NCI-H1694 treated with DMSO at 0.1 percent for 48 hours (cell line): ENCODE results near the gene RIN2.
"Not testable (repeated sequence)": the region's sequence is repeated elsewhere in the genome, so short reads cannot be mapped to it uniquely, and the experiment has no call there.

Source experiments
- DNase-seq: peaks from one replicate; lab custom pipeline; 2025; lab: John Stamatoyannopoulos, UW

The RIN2 gene

DNA sequence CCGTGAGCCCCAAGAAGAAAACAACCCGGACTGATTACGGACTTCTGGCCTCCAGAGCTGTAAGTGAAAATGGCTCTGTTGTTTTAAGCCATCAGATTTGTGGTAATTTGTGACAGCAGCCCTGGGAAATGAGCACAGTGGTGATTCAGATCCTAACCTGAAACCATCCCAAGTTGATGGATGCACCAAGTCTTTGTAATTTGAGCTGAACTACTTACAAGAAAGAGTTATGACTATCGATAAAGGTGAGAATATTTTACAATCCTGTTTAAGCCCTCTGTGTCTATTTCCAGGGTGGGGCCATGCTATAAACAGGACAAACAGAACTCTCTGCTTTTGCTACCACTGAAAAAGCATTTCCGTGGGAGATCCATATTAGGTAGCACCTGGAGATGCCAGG, 19.1 kb upstream of the RIN2 start:
- DNase-seq, result no peak

DNA sequence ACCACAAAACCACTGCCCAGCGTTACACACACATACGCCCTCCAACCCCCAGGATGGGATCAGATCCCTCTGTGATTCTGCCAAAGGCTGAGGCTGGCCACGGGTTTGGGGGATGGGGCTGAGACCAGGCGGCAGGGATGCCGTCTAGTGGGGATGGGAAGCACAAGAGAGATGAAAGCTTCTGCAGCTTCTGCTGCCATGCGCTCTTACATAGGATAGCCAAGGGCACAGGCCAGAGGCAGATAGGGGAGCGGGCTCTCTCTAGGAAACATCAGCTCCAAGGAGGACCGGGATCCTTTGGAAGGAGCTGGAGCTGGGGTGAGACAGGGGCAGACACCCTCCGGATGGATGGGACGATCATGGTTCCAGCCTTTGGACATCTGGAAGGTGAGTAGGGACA, 18.7 kb upstream of the RIN2 start:
- no peak for DNase-seq

DNA sequence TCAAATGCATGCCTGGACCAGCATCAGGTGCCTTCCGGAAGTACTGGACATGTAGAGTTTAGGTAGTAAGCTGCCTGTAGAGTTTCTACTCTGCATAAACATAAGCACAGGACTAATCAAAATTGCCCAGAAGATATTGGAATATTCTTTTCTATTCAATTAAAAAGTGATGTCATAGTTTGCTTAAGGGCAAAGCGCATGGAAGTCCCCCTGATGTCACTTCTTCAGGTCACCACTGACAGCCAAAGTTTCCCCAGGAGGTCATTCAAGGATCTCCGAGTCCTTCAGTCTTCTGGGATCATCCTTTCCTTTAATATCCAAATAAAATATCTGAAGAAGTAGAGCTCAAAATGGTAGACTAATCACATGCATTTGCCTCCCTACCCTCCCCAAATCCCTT, 17.5 kb upstream of the RIN2 start:
- DNase-seq, result no peak

DNA sequence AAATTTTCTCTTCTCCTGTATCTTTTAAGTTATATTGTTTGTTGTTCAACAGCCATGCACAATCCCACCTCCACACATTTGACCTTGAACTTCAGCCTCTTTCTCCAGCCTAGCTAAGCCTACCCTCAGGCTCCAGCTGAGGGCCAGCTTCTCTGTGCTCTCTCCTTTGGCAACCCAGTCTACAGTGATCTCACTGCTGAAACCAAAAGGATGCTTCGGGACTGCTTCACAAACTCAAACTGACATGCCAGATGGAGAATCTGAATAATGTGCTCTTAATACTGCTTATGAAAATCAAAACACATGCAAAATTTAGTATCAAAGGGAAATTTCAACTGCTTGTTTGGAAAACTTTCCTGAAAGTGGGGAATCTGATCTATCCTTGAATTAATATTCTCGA, 16.1 kb upstream of the RIN2 start:
- peak; percentile 42 for DNase-seq

DNA sequence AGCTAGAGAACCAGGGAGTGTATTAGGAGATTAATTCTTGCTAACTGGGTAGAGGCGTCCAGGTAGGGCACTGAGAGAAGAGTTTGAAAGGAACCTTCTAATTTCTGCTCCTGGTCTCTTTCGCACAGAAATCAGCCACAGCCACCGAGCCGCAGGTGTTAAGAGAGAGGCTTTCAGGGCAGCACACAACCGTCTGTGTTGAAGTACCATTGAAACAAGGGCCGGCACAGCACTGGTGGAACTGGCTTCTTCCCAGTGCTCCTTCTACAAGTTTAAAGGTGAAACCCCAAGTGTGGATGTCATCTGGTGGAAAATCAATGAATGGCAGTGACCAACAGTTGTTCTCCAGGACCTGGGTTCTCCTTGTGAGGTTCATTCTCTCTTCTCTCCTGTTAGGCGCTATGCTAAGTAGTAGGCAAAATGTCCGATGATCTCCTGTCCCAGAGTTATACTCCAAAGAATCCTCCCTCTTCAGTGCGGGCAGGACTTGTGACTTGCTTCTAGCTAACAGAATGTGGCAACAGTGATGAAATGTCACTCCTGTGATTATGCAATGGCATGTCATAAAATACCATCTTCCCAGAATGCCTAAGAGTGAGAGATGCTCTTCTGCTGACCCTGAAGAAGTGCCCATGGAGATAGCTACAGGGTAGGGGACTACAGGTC, 15.0 kb upstream of the RIN2 start:
- no peak for DNase-seq

DNA sequence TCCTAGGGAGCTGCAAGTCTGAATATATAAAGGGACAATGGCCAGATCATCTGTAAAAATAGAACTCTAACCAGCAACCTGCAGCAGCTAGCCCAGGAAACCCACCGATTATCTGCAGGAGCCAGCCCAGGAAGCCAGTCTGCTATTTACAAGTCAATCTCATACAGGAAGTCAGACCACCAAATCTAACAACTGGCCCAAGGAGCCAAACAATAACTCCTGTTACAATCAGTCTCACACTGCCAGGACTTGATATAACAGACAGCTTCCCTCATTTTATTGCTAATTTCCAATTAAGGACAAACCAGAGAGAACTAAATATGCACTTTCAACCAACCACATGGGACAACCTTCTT, 14.4 kb upstream of the RIN2 start:
- no peak for DNase-seq

DNA sequence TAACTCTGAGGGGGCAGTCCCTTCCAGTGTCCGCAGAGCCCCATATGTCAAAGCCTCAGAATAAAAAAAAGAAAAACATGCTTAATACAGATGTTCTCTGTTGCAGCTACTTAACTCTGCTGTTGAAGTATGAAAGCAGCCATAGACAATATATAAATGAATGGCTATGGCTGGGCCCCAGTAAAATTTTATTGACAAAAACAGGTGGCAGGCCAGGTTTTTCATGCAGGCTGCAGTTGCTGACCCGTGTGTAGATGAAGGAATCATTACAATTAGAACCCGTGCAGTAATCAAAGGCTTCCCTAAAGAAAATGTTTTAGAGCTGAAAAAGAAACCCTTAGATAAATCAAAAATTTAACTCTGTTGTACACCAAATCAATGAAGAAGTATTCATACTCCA, 13.0 kb upstream of the RIN2 start:
- DNase-seq, result no peak

DNA sequence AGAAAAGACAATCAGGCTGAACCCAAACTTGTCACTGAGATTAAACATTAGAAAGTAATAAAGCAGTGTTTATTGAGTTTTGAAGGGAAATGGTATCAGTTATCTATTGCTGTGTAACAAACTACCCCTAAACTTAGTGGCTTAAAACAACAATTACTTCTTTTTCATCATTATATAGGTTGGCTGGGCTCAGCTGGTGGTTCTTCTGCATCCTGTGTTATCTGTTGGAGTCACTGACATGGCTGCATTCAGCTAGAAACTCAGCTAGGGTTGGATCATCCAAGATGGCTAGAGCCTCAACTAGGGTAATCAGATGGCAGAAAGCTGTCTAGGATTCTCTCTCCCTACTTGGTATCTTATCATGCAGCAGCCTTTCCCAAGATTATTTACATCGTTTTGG, 12.5 kb upstream of the RIN2 start:
- DNase-seq, result no peak

DNA sequence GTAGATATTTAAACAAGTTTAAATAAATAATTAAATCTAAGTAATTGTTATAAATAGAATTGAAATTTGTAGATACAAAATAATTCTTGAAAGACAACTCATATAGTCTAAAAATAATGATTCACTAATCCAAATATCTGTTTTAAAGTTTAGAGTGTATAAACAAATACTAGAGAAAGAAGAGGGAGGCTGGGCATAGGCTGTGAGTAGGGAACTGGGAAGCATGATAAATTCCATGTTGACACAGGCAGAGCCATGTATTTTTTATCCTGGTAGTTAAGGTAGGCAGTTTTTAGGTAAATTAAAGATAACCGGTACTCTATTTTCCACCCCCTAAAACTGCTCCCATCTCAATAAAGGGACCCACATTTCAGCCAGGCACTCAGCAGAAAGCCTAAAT, 11.7 kb upstream of the RIN2 start:
- no peak for DNase-seq

DNA sequence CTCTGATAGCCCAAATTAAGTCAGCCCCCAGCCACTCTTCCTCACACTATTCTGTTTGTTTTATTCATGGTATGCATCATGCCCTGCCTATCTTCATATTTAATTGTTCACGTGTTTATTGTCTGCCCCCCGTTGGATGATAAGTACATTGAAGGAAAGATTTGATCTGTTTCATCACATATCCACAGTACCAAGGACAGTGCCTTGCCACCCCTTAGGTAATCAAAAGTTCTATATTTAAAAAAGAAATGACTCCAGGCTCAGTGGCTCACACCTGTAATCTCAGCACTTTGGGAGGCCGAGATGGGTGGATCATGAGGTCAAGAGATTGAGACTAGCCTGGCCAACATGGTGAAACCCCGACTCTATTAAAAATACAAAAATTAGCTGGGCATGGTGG, 10.2 kb upstream of the RIN2 start:
- DNase-seq, result no peak

DNA sequence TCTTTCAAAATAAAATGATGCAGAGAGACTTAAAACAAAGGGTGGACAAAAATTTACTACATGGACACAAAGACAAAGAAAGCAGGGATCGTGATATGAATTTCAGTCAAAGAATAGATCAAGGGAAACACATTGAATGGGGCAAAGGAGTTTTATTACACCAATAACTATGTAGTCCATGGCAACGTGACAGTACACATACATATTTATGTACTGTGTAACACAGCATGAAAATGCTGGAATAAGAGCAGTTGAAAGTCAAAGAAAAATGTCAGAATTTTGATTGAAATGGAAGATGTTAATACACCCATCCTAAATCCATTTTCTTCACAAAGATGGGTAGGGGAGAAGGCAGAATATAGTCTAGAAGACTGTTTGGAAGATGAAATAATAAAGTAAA, 9.4 kb upstream of the RIN2 start:
- no peak for DNase-seq

DNA sequence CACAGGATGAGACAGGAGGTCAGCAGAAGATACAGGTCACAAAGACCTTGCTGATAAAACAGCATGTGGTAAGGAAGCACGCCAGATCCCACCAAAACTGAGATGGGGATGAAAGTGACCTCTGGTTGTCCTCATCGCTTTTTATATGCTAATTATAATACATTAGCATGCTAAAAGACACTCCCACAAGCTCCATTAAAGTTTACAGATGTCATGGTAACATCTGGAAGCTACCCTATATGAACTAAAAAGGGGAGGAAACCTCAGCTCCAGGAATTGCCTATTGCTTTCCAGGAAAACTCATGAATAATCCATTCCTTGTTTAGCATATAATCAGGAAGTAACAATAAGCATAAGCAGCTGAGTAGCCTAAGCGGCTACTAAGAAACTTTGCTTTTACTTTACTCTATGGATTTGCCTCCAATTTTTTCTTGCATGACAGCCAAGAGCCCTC, 8.4 kb upstream of the RIN2 start:
- no peak for DNase-seq

DNA sequence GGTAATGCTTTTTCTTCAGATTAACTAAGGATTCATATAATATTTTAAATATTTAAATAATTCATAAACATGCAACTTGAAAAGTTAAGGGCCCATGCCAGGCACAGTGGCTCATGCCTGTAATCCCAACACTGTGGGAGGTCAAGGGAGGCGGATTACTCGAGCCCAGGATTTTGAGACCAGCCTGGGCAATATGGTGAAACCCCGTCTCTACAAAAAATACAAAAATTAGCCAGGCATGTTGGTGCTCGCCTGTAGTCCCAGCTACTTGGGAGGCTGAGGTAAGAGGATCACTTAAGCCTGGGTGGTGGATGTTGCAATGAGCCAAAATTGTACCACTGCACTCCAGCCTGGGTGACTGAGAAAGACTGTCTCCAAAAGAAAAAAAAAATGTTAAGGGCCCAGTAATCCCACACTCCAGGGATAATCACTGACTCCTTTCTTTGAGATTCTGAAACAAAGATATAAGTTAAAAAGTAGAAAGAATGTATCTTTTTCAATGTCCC, 7.9 kb upstream of the RIN2 start:
- DNase-seq, result no peak

DNA sequence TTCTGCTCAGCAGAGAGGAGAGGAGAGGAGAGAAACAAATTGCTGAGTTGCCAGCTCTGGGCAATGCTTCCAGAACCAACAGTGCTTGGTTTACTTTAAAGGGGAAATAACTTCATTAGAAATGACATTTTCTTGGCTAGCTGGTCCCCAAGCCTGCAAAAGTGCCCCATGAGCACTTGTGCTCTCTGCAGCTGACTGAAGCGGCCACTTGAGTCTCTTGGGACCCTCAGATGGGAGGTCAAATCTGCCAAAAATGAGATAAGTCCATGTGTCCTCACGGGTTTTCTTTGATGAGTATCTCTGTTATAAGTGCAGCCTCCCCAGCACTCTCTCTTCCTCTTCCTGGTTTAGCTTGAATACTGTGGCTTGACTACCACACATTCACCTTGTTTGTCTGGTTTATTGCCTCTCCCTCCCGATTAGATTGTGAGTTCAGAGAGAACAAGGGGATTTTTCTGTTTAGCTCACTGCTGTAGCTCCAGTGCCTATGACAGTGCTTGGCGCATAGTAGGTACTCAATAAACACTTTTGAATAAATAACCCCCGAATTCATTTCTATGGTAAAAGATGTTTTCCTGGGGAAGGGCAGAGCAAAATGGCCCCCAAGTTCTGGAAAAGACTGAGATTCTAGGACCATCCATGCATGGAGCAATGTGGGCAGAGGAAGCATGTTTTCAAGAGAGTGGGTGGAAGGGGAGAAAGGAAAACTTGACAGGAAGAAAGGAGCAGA, 7.0 kb upstream of the RIN2 start:
- no peak for DNase-seq

DNA sequence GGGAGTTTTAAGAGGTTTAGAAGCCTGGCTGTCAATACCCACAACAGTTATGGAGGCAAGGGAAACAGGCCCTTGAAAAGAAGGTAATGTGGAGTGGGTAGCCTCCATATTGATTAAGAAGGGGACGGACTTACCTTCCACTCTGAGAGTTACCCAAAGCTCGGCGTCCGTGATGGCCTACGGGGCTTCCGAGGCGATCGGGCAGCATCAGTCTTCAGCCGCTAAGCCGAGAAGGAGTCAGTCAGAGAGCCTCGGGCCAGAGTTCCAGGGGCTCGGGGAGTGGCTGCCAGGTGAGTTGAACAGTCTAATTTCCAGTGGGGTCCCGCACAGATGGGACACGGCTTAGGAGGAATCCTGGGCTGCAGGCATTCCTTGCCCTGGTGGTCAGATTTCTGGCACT, 3.9 kb upstream of the RIN2 start:
- not testable (repeated sequence) for DNase-seq

DNA sequence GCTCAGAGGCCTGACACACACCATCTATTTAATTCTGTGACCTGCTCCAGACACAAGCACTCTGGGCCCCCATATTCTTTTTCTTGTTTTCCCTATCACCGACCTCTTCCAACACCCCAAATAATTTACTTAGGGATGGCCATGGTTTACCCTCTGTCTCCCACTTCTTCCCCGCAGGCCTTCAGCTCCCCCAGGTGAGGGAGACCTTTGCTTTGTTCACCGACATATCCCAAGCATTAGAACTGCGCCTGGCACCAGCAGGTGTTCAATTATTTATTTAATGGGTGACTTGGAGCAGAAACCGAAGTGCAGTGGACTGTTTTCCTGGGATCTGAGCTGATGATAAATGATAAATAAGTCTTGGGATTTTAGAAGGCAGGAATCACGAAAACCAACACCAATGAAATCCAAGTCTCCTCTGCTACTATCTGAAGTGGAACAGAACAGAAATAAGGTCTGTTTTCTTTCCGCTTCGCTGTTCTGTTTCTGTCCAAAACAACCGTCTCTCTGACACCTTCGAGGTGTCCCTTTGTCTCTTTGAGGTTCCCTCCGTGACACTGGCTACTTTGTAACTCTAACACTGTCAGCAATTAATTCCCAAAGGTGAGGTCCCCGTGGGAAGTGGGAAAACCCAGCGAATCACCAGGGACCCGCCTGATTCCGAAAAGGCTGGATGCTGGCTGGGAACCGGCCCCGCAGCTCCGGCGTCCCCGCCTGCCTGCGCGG, 1.1 kb upstream of the RIN2 start:
- no peak for DNase-seq

DNA sequence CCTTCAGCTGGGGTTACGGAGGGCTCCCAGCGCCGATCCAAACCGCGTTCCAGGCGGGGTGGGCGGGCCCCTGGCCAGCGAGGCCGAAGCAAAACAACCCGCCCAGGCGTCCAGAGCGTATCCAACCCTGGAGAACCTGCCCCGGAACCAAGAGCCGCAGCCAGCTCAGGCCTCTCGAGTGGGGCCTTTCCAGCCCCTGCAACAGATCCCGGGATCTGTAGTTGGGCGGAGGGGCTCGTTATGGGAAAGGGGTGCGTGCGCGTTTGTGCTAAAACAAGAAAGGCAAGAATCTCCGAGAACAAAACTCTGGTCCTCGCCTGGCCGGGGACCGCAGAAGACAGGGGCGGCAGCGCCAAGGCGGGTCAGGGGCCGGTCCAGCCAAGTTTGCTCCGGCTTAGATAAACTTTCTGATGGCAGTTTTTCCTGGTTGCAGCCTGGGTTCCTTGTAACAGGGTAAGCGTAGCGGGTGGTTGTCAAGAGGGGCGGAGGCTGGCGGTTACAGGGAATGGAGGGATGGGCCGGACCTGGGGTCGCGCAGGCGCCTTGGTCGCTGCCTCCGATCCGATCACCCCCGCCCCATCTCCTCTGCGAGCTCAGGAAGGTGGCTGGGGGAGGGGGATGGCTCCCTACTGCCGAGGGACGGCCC, 448 bp upstream of the RIN2 start:
- peak; percentile 86 for DNase-seq

DNA sequence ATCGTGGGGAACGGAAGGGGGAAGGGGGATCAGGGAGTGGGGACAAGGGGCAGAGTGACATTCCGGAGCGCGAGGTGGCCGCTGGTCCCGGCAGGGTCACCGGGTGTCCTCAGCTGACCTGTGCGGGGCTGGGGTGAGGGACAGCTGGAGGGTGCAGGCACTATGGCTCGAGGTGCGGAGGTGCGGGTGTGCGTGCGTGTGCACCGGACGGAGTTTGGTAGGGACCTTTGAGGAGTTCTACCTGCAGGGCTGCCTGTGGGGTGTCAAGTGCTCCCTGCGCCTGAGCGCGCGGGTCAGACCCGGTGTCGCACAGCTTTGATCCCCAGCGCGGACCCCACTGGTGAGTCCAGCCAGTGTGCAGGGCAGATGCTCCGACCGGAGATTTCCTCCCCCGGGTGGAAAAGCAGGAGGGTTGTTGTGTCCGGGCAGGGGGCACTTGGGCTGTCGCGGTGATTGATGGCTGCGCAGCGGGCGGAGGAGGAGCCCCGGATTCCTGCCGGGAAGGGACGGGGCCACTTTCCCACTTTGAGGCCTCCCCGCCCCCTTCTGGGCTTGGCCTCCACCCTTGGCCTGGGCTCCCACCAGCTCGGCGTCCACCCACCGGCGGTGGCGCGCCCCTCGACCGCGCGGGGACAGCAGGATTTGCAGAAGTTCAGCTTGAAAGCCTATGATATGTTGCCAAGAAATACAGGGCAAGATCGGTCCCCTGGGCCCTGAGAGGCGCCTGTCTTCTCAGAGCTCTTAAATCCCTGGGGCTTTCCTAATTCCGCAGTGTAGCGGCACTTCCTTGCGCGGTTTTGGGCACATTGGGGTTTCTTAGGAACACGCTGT, 658 bp downstream of the RIN2 start:
- peak; percentile 26 for DNase-seq

DNA sequence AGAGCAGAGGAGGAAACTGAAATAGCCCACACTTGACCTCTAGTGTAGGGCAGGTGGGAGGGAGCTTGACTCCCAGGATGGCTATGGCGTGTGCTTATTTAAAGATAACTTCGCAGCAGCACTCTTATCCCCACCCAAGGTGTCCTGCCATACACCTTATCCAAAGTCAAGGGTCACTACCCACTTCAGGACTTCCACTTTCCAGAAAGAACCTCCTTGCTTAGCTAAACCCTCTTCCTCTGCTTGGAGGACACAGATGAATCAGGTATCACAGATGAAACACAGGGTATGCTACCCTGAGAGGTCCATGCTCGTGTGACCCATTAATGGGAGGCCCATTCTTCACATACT, 2.3 kb downstream of the RIN2 start:
- DNase-seq, result no peak

DNA sequence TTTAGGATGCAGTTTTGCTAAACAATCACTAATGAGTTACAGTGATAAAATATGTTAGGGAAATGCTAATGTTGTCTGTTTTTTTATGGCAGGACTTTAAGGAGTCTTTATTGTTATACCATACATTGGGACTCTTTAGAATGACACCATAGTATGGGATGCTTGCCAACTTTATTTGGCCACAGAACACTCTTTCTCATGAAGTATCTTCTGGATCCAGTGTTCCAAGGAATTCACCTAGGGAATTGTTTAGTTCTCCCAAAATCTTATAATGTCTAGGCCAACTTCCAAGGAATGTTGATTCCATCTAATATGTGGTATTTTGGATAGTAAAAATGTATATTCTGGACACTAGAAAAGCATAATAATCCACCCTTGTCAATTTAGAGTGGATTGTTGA, 3.3 kb downstream of the RIN2 start:
- DNase-seq, result no peak

DNA sequence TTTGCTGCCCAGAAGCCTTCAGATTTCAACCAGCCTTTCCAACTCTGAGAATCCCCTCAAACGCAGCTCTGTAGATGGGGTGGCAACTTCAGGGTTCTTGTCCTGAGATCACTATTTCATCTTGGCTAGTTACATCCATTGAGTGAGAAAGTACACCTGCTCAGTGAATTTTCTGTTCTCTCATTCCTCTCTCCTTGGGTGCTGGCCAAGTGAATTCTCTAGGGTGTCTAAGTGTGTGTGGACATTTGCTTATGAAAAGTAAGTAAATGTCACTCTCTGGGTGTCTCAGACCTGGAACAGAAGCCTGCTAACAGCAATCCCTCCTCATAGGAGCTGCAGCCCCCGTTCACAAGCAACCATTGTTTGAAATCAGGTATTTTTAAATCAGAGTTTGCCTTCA, 3.8 kb downstream of the RIN2 start:
- no peak for DNase-seq

DNA sequence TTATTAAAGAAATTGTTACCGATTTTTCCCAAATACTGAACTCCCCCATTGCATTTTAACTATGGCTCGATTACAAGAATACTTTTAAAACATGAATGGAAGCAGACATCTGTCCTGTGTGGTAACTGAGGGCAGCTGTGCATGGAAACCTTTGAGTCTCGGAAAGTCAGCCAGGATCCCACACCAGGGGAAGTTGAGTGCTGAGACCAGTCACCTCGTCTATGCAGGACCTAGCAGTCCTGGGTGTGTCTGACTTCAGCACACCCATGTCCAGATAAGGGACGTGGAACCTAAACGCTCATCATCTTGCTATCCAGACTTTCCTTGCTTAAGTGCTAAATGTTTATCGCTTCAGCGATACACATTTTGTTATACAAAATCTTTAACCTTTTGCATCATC, 6.1 kb downstream of the RIN2 start:
- no peak for DNase-seq
